ENCODE measurements around the gene OTX2.

GRCh38 chr14:56817396-56817921 lies 7.2 kb upstream of the OTX2 start:
- no peak for TF ChIP-seq REST (IDR thresholded peaks at IDR 0.05; ENCODE audit: insufficient read depth in 1 of 2, low read depth in 2 of 2, low read length in 2 of 2)
- no peak for TF ChIP-seq POLR2AphosphoS5 (IDR thresholded peaks at IDR 0.05; ENCODE audit: low read depth, low read length)

Data from PFSK-1 (cell line).